HL-60 (cell line): ENCODE results near the gene KBTBD3.

Source experiments
- CTCF ChIP-seq: IDR thresholded peaks from one replicate; pipeline ENCODE4 v1.5.1; 2011; ENCODE audit warnings: low read length, control low read depth, inconsistent platforms; ENCODE audit not compliant: insufficient read depth
- POLR2AphosphoS5 ChIP-seq: IDR thresholded peaks from 2 replicates; pipeline ENCODE4 v1.6.1; 2012; ENCODE audit warnings: low read depth
- TF ChIP-seq, protein P1 (sequence below): IDR thresholded peaks from 2 replicates; pipeline ENCODE4 v1.6.1; 2012; ENCODE audit warnings: low read depth; ENCODE audit not compliant: insufficient replicate concordance

DNA sequence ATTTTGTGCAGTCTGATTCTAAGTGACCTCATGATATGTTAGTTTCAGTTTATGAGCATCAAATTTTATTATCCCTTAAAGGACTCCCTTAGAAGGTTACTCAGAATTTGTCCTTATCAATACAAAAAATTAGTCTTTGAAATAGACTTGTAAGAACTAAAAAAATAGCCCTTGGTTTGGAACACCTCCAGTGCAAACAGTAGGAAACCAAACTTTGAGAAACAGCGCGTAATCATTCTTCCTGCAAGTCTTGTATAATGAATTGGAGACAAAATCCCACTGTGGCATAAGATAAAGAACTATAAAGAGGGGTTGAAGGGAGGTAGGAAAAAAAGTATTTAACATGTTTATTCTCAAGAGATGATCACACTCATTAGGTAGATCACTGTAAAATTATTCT, 44.3 kb downstream of the KBTBD3 start:
- TF ChIP-seq CTCF (no peak), POLR2AphosphoS5 (no peak)
- TF ChIP-seq, protein P1, sequence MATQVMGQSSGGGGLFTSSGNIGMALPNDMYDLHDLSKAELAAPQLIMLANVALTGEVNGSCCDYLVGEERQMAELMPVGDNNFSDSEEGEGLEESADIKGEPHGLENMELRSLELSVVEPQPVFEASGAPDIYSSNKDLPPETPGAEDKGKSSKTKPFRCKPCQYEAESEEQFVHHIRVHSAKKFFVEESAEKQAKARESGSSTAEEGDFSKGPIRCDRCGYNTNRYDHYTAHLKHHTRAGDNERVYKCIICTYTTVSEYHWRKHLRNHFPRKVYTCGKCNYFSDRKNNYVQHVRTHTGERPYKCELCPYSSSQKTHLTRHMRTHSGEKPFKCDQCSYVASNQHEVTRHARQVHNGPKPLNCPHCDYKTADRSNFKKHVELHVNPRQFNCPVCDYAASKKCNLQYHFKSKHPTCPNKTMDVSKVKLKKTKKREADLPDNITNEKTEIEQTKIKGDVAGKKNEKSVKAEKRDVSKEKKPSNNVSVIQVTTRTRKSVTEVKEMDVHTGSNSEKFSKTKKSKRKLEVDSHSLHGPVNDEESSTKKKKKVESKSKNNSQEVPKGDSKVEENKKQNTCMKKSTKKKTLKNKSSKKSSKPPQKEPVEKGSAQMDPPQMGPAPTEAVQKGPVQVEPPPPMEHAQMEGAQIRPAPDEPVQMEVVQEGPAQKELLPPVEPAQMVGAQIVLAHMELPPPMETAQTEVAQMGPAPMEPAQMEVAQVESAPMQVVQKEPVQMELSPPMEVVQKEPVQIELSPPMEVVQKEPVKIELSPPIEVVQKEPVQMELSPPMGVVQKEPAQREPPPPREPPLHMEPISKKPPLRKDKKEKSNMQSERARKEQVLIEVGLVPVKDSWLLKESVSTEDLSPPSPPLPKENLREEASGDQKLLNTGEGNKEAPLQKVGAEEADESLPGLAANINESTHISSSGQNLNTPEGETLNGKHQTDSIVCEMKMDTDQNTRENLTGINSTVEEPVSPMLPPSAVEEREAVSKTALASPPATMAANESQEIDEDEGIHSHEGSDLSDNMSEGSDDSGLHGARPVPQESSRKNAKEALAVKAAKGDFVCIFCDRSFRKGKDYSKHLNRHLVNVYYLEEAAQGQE: no peak
